Fibroblast of lung (primary cell): ENCODE measurements around the gene NUMA1. TPM values are rescaled to one million over a fixed set of nuclear protein-coding genes. Genes with fewer than 3 reads are reported as not detected.

Experiments
- DNase-seq, 2 donors: peaks; one replicate each; pipeline versions ENCODE4 v3.0.0 to v3.0.0-alpha.2; 2010; ENCODE audit warnings: low read depth in 2 of 2
- H2AFZ ChIP-seq: 2 replicates; pipeline ENCODE4 v1.5.1; 2012; ENCODE audit warnings: low read length, control low read depth, inconsistent platforms
- H3K27ac ChIP-seq: 2 replicates; pipeline ENCODE4 v1.5.1; 2011; ENCODE audit warnings: low read length, control low read depth; ENCODE audit not compliant: insufficient read depth
- H3K27me3 ChIP-seq: 2 replicates; pipeline ENCODE4 v1.5.1; 2011; ENCODE audit warnings: mild to moderate bottlenecking, low read length; ENCODE audit not compliant: control insufficient read depth, insufficient read depth
- H3K36me3 ChIP-seq: 2 replicates; pipeline ENCODE4 v1.5.1; 2011; ENCODE audit warnings: low read length; ENCODE audit not compliant: control insufficient read depth, insufficient read depth
- H3K4me1 ChIP-seq: 2 replicates; pipeline ENCODE4 v1.5.1; 2011; ENCODE audit warnings: low read length; ENCODE audit not compliant: control insufficient read depth, insufficient read depth; ENCODE audit errors: extremely low read depth
- H3K4me2 ChIP-seq: 2 replicates; pipeline ENCODE4 v1.5.1; 2011; ENCODE audit warnings: low read length, control low read depth; ENCODE audit not compliant: insufficient read depth; ENCODE audit errors: extremely low read depth
- H3K4me3 ChIP-seq, 4 experiments: fragments of 200-600 bp in 1 of 4; sonication (generic) in 1 of 4; replicated peaks in 1 of 4; 2 replicates each; pipeline ENCODE4 v1.5.1; 2011 to 2016; ENCODE audit warnings: low read length in 4 of 4, low read depth in 3 of 4, mild to moderate bottlenecking in 3 of 4, control low read depth in 2 of 4, inconsistent platforms in 1 of 4, mixed read lengths in 1 of 4; ENCODE audit not compliant: insufficient read depth in 1 of 4; ENCODE audit errors: control extremely low read depth in 1 of 4
- H3K79me2 ChIP-seq: 2 replicates; pipeline ENCODE4 v1.5.1; 2012; ENCODE audit warnings: mild to moderate bottlenecking, low read length, inconsistent platforms; ENCODE audit not compliant: control insufficient read depth, insufficient read depth
- H3K9ac ChIP-seq: 2 replicates; pipeline ENCODE4 v1.5.1; 2011; ENCODE audit warnings: mild to moderate bottlenecking, low read length, control low read depth; ENCODE audit not compliant: insufficient read depth
- H3K9me3 ChIP-seq: 2 replicates; pipeline ENCODE4 v1.5.1; 2012; ENCODE audit warnings: low read depth, low read length; ENCODE audit not compliant: control insufficient read depth, insufficient read depth
- H4K20me1 ChIP-seq: 2 replicates; pipeline ENCODE4 v1.5.1; 2011; ENCODE audit warnings: low read length; ENCODE audit not compliant: control insufficient read depth, insufficient read depth; ENCODE audit errors: extremely low read depth
- CTCF ChIP-seq, 2 donors: IDR thresholded peaks in 1 of 2; conservative IDR thresholded peaks in 1 of 2; 1 replicate in 1 of 2; 2 replicates in 1 of 2; pipeline ENCODE4 v1.5.1; 2011 to 2012; ENCODE audit warnings: low read length in 2 of 2, control low read depth in 1 of 2, inconsistent platforms in 1 of 2, low read depth in 1 of 2, mild to moderate bottlenecking in 1 of 2
- EZH2 ChIP-seq: IDR thresholded peaks from 2 replicates; pipeline ENCODE4 v1.5.1; 2012; ENCODE audit warnings: low read length, control low read depth, mild to moderate bottlenecking; ENCODE audit errors: missing control alignments
- polyA plus RNA-seq, 2 donors: library from polyadenylated mRNA; depleted of rRNA in 1 of 2; stranded (reverse) in 1 of 2; unstranded in 1 of 2; fragments of >200 nt; gene quantifications; 2 replicates each; pipeline ENCODE4 v1.2.1, GENCODE V29; 2011 to 2012; ENCODE audit warnings: missing spikeins in 1 of 2
- total RNA-seq: library from RNA; depleted of rRNA; stranded (reverse); fragments of >200 nt; gene quantifications from 2 replicates; pipeline ENCODE4 v1.2.1, GENCODE V29; 2014

The NUMA1 gene
- total and polyA plus RNA-seq, 2 donors (not counting 1 experiment from before 2014, with no cell fraction given) = 59.0 to 247 TPM

DNA sequence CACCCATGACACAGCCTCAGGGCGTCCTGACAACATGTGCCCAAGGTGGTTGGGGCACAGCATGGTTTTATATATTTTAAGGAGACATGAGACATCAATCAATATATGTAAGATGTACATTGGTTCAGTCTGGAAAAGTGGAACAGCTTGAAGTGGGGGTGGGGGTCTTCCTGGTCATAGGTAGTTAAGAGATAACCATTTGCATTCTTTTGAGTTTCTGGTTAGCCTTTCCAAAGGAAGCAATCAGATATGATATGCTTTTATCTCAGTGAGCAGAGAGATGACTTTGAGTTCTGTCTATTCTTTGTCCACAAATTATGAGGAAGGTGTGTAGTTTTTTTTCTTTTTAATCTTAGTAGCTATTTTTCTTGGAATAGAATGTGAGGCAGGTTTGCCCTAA lies 42.3 kb upstream of the NUMA1 start:
- Histone ChIP-seq H3K9ac (no peak overlapping the region), H3K79me2 (no peaks in the 10 kb centered on the region), H3K36me3 (no peaks in the 10 kb centered on the region), H3K4me2 (no peak overlapping the region), H2AFZ (no peak overlapping the region), H3K27me3 (no peaks in the 10 kb centered on the region), H4K20me1 (no peaks in the 10 kb centered on the region), H3K4me1 (no peaks in the 10 kb centered on the region), H3K4me3 (no peak overlapping the region), H3K9me3 (no peaks in the 10 kb centered on the region), H3K27ac (no peak overlapping the region)
- DNase-seq = no peak
- TF ChIP-seq EZH2 (no peak), CTCF (conservative IDR thresholded peaks at IDR 0.05 in 1 of 2, IDR thresholded peaks at IDR 0.05 in 1 of 2; ENCODE audit: low read depth in 1 of 2, low read length in 2 of 2) (no peak)

GRCh38 chr11:72120930-72121329 lies 40.6 kb upstream of the NUMA1 start:
- Histone ChIP-seq H3K4me1 (no peaks in the 10 kb centered on the region), H3K36me3 (no peaks in the 10 kb centered on the region), H3K4me3 (no peak overlapping the region), H3K27ac (no peak overlapping the region), H3K79me2 (no peaks in the 10 kb centered on the region), H3K9ac (no peak overlapping the region), H3K27me3 (no peaks in the 10 kb centered on the region), H3K9me3 (no peaks in the 10 kb centered on the region), H3K4me2 (no peak overlapping the region), H4K20me1 (no peaks in the 10 kb centered on the region), H2AFZ (no peak overlapping the region)
- TF ChIP-seq CTCF (conservative IDR thresholded peaks at IDR 0.05 in 1 of 2, IDR thresholded peaks at IDR 0.05 in 1 of 2; ENCODE audit: low read depth in 1 of 2, low read length in 2 of 2) = no peak
- no peak for TF ChIP-seq EZH2
- DNase-seq = no peak

- Histone ChIP-seq H3K27me3 (no peaks in the 10 kb centered on the region), H3K27ac (no peak overlapping the region), H3K9ac (no peak overlapping the region), H3K4me3 (no peak overlapping the region), H3K9me3 (no peaks in the 10 kb centered on the region), H3K4me1 (no peaks in the 10 kb centered on the region), H3K36me3 (no peaks in the 10 kb centered on the region), H4K20me1 (no peaks in the 10 kb centered on the region), H3K4me2 (no peak overlapping the region), H3K79me2 (no peaks in the 10 kb centered on the region), H2AFZ (no peak overlapping the region)
- no peak for DNase-seq
- TF ChIP-seq EZH2 = no peak
- TF ChIP-seq CTCF (conservative IDR thresholded peaks at IDR 0.05 in 1 of 2, IDR thresholded peaks at IDR 0.05 in 1 of 2; ENCODE audit: low read depth in 1 of 2, low read length in 2 of 2) = no peak
Measured at GRCh38 chr11:72119198-72119597, 38.9 kb upstream of the NUMA1 start.
